GM21723 (cell line): ENCODE results near the gene NPPC.

ENCODE experiments used
- ATAC-seq: cut with Tn5 transposase; IDR thresholded peaks from one replicate; pipeline ENCODE4 v1.9.1; 2021; ENCODE audit warnings: mild to moderate bottlenecking, moderate library complexity; ENCODE audit not compliant: unreplicated experiment

NPPC gene

GRCh38 chr2:231935815-231936214 is 9.6 kb upstream of the NPPC start:
- ATAC-seq: no peak

- ATAC-seq: no peak
These were observed 9.0 kb upstream of the NPPC start for GRCh38 chr2:231935207-231935524.

- ATAC-seq: no peak
These were observed 8.4 kb upstream of the NPPC start for GRCh38 chr2:231934441-231935206.

- ATAC-seq: no peak
These were observed 7.8 kb upstream of the NPPC start for GRCh38 chr2:231933916-231934401.

GRCh38 chr2:231932985-231933915 is 7.1 kb upstream of the NPPC start:
- ATAC-seq: no peak

- no peak for ATAC-seq
These were observed 6.4 kb upstream of the NPPC start for GRCh38 chr2:231932711-231932970.

- ATAC-seq: no peak
These were observed 5.3 kb upstream of the NPPC start for GRCh38 chr2:231931481-231931915.

- ATAC-seq: no peak
These were observed 4.5 kb upstream of the NPPC start for GRCh38 chr2:231930593-231931281.

- ATAC-seq: no peak
These were observed 3.9 kb upstream of the NPPC start for GRCh38 chr2:231929961-231930592.

- no peak for ATAC-seq
These were observed 2.9 kb upstream of the NPPC start for GRCh38 chr2:231928901-231929725.

GRCh38 chr2:231928481-231928880 is 2.3 kb upstream of the NPPC start:
- no peak for ATAC-seq

GRCh38 chr2:231927566-231927890 is 1.3 kb upstream of the NPPC start:
- ATAC-seq: no peak

GRCh38 chr2:231926761-231927565 is 767 bp upstream of the NPPC start:
- no peak for ATAC-seq

GRCh38 chr2:231925303-231926179 is 655 bp downstream of the NPPC start:
- ATAC-seq: no peak

- ATAC-seq: no peak
These were observed 1.3 kb downstream of the NPPC start for GRCh38 chr2:231924889-231925275.

- no peak for ATAC-seq
These were observed 2.0 kb downstream of the NPPC start for GRCh38 chr2:231923951-231924888.

- no peak for ATAC-seq
These were observed 3.2 kb downstream of the NPPC start for GRCh38 chr2:231923010-231923344.
